ENCODE results near the gene GNAT1.

Gene GNAT1

DNA sequence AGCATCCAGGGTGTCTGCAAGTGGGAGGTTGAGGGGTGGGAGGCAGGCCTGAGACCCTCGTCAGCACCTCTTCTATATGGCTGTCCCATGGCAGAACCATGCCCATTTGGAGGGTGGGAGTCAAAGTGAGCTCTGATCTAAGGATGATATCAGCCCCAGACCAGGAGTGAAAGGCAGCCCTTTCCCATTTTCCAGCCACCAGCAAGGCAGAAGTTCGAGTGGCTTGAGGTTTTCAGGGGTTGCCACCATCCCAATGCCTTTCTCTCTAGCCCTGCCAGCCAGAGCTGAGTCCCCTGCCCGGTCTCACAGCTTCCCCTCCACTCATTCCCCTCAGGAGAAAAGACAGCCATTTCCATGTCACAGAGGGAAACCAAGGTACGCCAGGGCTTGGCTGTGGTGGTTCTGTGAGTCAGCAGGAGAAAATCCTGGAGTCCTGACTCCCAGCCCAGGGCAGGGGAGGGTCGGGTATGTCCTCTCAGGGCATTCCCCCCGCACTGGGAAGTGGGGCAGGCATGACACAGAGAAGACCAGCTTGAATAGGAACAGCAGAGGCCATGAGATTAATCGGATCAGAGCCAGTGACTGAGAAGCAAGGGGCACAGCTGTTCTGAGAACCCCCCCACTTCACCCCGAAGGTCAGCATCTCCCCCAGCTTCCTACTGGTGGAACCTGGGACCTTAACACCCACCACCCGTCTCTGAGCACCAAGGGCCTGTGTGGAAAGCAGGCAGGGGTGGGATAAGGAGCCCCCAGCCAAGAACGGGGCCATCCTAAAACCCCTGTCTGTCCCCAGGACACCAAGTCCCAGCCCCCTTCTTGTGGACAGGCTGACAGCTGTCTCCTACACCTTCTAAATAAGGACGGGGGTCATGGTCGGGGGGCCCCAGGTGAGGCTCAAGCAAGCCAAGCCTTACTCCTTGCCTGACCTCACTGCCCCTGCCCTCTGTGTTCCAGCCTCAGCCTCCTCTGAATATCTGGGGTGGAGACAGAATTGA is 12.7 kb downstream of the GNAT1 start:
- DNase-seq (ENCODE audit: low read depth): no peak
- no peak overlapping the region for H3K4me3 ChIP-seq (ENCODE audit: low read depth, low read length)
- no peak for TF ChIP-seq CTCF (IDR thresholded peaks at IDR 0.05; ENCODE audit: low read depth, low read length, missing control alignments)
- in situ Hi-C loops (cut with HindIII; ENCODE audit: low sequenced_read_pairs): no loop called here

DNA sequence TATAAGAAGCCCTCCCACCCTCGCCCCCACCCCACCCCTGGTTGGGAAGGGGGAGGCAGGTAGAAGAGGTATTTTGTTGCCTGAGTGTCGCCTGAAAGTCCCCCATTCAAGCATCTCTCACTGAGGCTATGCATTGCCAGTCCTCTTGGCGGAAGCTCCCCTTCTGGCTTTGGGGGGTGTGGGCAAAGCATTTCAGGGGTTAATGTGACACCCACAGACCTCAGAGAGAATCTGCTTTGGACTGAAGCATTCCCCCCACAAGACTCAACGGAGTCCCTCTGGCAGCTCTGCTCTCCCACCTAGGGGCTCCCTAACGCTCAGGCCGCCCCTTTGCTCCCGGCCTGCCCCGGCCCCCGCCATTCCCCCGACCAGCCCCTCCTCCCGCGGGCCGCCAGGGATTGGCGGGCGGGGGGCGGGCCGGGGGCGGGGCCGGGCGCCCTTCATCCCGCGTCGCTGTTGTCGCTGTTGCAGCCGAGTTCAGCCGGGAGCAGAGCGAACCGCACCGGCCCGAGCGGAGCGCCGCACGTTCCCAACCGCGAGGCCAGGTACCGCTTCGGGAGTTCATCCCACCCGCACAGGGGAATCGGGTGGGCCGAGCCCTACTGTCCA is 13.5 kb downstream of the GNAT1 start, which contains the start of gene SLC38A3:
SLC38A3 (plus strand) TSS at position 468 of the 609 bp plus-strand sequence. CDS start 8,929 bp downstream, outside the sequence.
- no peak for TF ChIP-seq CTCF (IDR thresholded peaks at IDR 0.05; ENCODE audit: low read depth, low read length, missing control alignments)
- in situ Hi-C loops (cut with HindIII; ENCODE audit: low sequenced_read_pairs): no loop called here
- DNase-seq (ENCODE audit: low read depth): no peak
- H3K4me3 ChIP-seq (ENCODE audit: low read depth, low read length): peak within 1 kb of the TSS; percentile 34

DNA sequence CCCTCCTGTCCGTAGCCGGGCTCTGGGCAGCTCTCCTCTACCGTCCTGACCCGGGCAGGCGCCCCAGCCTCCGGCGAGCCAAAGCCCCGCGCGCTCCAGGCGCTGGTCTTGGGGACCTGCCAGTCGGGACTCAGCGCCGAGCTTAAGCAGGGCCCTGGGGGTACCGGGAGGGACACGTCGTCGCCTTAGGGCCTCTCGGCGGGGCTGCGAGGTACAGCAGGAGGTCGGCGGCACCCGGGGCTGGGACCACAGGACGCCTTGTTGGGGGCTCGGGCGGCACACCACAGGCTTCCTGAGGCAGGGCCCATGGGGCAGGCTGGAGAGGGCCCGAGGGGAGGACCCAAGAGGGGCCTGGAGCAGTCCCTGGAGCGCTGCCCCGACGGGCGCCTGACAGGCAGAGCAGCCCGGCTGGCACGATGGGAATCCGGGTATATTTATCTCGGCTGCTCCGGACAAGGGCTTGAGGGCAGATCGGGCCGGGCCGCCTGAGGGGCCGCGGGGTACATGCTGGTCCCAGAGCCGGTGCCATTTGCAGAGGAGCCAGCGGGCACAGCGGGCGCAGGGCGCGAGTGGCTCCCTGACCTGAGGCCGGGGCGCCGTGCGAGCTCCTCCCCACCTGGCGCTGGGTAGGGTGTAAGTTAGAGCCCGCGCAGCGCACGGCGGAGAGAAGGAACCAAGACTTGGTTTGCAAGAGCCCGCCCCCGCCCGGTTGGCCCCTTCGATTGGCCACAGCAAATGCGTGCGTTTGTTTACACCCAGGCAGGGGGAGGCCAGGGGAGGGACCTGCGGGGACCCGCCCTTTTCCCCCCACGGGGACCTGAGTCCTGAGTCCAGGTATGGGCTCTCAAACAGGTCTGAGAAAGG is 14.2 kb downstream of the GNAT1 start:
- TF ChIP-seq CTCF (IDR thresholded peaks at IDR 0.05; ENCODE audit: low read depth, low read length, missing control alignments): no peak
- no peak for DNase-seq (ENCODE audit: low read depth)
- H3K4me3 ChIP-seq (ENCODE audit: low read depth, low read length): peak overlapping the region; percentile 34
- in situ Hi-C loops (cut with HindIII; ENCODE audit: low sequenced_read_pairs): no loop called here

DNA sequence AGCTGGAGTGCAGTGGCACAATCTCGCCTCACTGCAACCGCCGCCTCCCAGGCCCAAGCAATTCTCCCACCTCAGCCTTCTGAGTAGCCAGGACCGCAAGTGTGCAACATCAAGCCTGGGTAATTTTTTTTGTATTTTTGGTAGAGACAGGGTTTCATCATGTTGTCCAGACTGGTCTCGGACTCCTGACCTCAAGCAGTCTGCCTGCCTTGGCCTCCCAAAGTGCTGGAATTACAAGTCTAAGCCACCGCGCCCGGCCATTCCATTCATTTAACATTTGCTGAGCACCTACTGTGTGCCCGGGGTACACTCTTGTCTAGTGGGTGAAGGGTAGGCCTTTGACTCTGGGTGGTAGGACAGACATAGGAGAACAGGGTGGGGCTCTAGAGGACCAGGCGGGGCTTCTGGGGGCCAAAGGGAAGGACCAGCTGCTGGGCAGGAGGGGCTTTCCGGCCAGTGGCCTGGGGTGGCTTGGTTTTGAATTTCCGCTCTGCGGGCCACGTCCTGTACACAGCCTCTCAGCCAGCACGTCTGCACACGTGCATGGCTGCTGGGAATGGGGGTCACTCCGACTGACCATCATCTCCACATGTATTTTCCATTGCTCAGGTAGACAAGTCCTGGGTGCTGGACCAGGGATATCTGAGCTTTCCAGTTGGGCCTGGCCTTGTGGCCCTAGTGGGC is 16.1 kb downstream of the GNAT1 start:
- TF ChIP-seq CTCF (IDR thresholded peaks at IDR 0.05; ENCODE audit: low read depth, low read length, missing control alignments): no peak
- no peak for DNase-seq (ENCODE audit: low read depth)
- H3K4me3 ChIP-seq (ENCODE audit: low read depth, low read length): no peak overlapping the region
- in situ Hi-C loops (cut with HindIII; ENCODE audit: low sequenced_read_pairs): no loop called here

GRCh38 chr3:50208677-50209344 is 17.4 kb downstream of the GNAT1 start:
- no peak for TF ChIP-seq CTCF (IDR thresholded peaks at IDR 0.05; ENCODE audit: low read depth, low read length, missing control alignments)
- no peak for DNase-seq (ENCODE audit: low read depth)
- in situ Hi-C loops (cut with HindIII; ENCODE audit: low sequenced_read_pairs): no loop called here
- no peak overlapping the region for H3K4me3 ChIP-seq (ENCODE audit: low read depth, low read length)
